GM21360 (cell line): Measurements from ENCODE around the gene OSBP.
"Not testable (repeated sequence)": the region's sequence is repeated elsewhere in the genome, so short reads cannot be mapped to it uniquely, and the experiment has no call there.

ENCODE experiments used
- ATAC-seq: cut with Tn5 transposase; IDR thresholded peaks from one replicate; pipeline ENCODE4 v1.9.1; 2021; ENCODE audit warnings: mild to moderate bottlenecking, moderate library complexity; ENCODE audit not compliant: unreplicated experiment

The OSBP gene

GRCh38 chr11:59556115-59556916 lies 59.3 kb downstream of the OSBP start:
- ATAC-seq = no peak

- no peak for ATAC-seq
Measured at GRCh38 chr11:59555601-59556114, 59.9 kb downstream of the OSBP start.

DNA sequence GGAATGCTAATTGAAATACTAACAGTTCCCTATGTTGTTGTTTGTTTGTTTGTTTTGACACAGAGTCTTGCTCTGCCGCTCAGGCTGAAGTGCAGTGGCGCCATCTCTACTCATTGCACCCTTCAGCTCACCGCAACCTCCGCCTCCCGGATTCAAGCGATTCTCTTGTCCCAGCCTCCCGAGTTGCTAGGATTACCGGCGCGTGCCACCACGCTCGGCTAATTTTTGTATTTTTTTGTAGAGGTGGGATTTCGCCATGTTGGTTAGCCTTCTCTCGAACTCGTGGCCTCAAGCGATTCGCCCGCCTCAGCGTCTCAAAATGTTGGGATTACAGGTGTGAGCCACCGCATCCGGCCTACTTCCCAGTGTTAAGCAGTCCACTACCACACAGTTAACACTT lies 62.3 kb downstream of the OSBP start:
- no peak for ATAC-seq

- no peak for ATAC-seq
Measured at GRCh38 chr11:59552844-59553243, 62.7 kb downstream of the OSBP start.

DNA sequence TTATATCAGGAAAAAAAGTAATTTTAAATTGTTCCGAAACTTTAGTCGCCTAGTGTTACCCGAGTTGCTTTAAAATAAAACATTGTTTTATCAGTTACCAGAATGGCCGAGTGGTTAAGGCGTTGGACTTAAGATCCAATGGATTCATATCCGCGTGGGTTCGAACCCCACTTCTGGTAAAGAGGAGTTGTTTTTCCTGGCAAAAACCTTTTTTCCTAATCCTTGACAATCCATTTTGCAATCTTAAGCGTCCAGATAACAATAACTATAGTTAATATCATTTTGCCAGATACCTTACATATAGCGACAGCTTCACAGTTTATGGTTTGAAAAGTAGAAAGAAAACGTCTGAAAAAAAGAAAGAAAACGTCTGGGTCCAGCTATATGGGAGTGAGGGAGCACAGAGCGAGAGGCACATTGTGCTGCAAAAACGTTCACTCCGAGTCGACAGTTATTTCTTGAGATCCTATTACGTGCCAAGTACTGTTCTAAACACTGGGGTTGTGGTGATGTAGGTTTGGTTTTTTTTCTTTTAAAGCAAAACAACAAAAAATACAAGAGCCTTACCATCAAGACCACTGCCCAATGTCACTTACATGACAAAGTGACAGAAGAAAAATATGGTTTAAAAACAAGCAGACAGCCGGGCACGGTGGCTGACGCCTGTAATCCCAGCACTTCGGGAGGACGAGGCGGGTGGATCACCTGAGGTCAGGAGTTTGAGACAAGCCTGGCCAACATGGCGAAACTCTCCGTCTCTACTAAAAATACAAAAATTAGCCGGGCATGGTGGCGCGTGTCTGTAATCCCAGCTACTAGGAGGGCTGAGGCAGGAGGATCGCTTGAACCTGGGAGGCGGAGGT lies 63.7 kb downstream of the OSBP start:
- ATAC-seq = no peak

DNA sequence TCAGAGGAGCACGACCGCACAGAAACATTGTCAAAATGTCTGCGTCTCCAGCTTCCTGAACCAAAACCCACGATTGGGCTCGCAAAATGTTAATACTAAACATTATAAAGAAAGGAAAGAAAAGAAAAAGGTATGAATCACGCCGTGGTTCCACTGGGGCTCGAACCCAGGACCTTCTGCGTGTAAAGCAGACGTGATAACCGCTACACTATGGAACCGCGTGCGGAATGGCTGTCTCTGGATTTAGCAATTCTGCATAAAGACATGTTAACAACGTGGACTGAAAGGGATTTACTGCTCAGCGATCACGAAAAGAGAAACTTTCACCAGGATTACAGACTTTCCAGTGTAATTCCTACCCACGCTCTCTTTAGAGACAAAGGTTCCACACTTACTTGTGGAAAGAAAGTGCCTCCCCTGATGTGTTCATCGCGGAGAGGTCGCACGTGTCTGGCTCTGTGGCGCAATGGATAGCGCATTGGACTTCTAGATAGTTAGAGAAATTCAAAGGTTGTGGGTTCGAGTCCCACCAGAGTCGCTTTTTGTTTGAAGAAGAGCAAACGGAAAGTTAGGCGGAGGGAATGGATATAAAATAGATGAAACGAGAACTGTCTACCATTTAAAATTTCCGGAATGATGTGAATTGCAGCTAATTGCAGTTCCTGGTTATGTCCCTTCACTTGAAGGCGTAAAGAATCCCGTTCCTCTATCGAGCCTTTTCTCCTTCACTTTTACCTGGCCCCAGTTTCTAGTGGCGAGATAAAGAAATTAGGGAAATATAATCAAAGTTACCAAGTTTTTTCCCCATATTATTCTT lies 64.5 kb downstream of the OSBP start:
- peak; percentile 30 for ATAC-seq

GRCh38 chr11:59550368-59550841 lies 65.2 kb downstream of the OSBP start:
- peak; percentile 90 for ATAC-seq

DNA sequence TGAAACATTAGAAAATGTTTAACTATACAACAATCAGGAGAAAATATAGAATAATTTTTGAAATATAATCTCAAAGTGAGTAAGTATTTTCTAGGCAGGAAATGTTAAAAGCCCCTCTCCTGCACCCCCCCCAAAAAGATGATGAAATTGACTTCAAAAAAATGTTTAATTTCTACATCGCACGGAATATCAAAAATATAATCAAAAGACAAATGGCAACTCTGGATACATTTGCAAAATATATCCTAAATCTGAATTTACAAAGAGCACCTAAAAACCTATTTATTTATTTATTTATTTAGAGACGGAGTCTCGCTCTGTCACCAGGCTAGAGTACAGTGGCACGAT lies 67.3 kb downstream of the OSBP start:
- ATAC-seq = no peak

DNA sequence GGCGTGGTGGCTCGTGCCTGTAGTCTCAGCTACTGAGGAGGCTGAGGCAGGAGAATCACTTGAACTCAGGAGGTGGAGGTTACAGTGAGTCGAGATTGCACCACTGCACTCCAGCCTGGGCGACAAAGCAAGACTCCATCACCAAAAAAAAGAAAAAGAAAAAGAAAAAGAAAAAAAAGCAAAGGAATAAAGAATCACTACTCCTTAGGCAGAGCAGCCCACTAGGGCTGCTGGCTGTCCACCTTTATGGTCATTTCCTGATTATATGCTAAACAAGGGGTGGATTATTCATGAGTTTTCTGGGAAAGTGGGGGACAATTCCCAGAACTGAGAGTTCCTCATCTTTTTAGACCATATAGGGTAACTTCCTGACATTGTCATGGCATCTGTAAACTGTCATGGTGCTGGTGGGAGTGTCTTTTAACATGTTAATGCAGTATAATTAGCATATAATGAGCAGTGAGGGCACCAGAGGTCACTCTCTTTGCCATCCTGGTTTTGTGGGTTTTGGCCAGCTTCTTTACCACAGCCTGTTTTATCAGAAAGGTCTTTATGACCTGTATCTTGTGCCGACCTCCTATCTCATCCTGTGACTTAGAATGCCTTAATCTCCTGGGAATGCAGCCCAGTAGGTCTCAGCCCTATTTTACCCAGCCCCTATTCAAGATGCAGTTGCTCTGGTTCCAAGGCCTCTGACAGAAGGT lies 67.8 kb downstream of the OSBP start:
- not testable (repeated sequence) for ATAC-seq

- no peak for ATAC-seq
Measured at GRCh38 chr11:59545179-59546020, 70.2 kb downstream of the OSBP start.

GRCh38 chr11:59544869-59545178 lies 70.8 kb downstream of the OSBP start:
- ATAC-seq = no peak

DNA sequence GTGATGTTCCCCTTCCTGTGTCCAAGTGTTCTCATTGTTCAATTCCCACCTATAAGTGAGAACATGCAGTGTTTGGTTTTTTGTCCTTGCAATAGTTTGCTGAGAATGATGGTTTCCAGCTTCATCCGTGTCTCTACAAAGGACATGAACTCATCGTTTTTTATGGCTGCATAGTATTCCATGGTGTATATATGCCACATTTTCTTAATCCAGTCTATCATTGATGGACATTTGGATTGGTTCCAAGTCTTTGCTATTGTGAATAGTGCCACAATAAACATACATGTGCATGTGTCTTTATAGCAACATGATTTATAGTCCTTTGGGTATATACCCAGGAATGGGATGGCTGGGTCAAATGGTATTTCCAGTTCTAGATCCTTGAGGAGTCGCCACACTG lies 71.9 kb downstream of the OSBP start:
- not testable (repeated sequence) for ATAC-seq

DNA sequence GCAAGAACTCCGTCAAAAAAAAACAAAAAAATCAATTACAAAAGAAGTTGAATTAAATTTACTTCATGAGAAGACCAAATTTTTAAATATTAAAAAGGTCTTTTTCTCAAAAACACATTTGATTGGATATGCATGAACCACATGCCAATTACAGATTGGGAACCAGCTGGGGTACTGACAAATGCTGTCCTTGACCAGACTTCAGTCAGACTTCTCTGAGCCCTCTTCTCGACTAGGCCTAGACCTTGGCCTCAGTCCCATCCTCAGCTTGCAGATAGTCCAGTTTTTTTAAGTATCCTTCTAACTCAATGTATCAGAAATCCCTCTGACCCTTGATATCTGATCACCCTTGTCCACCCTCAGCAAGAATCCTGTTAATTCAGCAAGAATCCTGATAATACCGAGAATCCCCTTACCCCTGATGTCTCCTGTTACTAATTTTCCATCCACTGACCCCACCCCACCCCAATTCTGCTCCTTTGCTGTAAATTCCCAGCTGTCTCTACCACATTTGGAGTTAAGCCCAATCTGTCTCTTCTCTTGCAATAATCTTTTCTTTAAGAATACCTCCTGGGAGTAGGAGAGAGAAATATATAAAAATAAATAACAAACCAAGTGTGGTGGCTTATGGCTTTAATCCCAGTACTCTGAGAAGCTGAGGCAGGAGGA lies 73.3 kb downstream of the OSBP start:
- no peak for ATAC-seq

- ATAC-seq = no peak
Measured at GRCh38 chr11:59534676-59535075, 80.9 kb downstream of the OSBP start.

DNA sequence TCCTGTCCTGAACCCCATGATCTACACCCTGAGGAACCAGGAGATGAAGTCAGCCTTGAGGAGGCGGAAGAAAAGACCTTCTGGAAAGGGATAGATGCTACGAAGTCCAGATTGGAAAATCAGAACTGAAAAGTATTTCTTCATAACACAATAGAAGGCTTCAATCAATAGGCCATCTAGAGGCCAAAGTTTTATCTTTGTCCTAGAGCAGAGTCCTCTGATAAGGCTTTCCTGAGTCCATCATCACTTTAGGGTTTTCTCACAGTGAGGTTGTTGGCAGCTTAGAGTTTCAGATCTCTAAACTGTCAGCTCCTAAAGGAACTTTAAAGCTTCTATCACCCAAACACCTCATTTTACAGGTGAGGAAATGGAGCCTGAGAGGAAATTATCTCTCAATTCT lies 83.0 kb downstream of the OSBP start:
- no peak for ATAC-seq

DNA sequence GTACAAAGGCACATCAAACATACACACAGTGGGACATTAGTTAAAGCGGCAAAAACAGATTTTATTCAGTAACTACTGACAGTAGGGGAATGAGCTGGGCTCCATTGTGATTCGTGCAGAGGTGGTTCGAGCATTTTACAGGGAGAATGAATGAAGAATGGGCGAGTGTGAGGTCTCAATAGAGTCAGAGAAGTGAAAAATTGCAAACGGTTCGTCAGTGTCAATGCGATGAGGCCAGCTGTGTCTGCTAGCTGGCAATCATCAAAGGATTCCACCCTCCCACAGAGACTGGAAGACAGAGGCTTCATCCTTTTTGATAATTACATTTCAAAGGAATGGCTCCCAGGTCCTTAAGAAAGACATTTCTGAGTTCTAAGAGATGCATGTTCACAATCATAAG lies 86.9 kb downstream of the OSBP start:
- ATAC-seq = no peak
